ENCODE measurements around the gene DEXI.
"Not testable (repeated sequence)": the region's sequence is repeated elsewhere in the genome, so short reads cannot be mapped to it uniquely, and the experiment has no call there.

The DEXI gene

DNA sequence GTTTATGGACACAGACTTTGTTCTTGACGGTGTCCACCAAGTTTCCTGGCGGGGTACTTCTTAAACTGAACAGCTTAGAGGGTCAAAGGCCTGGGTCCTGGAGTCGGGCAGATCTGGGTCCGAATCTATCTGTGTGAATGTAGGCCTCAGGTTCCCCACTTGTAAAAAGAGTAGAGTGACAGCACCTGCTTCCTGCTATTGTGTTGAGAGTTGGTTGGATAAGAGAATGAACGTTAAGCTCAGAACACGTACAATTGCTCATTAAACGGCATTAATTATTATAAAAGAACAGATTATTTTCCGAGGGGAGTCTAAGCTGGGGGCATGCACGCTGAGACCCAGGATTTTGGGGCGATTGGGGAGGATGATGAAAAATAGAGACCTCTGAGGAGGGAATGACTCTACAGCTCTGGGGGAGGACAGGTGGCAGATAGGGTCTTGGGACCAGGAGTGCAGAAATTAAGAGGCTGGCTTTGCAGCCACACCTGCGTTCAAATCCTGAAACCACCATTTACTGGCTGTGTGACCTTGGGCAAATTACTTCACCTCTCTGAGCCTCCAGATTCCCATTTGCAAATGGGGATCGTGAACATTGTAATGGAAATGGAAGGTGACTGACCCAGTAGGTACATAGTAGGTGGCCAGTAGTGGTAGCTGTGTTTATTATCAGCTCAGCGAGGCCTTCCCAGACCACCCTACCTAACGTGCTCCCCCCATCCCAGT lies 3.0 kb upstream of the DEXI start:
- intact Hi-C loops (cut with DNase I; ENCODE audit: low total_unique reads) = no loop called here
- Histone ChIP-seq H3K36me3 (no peaks in the 10 kb centered on the region), H3K27me3 (no peaks in the 10 kb centered on the region), H3K9me3 (no peaks in the 10 kb centered on the region), H3K27ac (peak overlapping the region; percentile 87 to 90), H3K4me3 (peak overlapping the region; percentile 92 to 99), H3K4me1 (peaks cover 0 to 76% (median 61%) of the 10 kb centered on the region in 4 donors)
- no peak for DNase-seq
- TF ChIP-seq, protein P1, sequence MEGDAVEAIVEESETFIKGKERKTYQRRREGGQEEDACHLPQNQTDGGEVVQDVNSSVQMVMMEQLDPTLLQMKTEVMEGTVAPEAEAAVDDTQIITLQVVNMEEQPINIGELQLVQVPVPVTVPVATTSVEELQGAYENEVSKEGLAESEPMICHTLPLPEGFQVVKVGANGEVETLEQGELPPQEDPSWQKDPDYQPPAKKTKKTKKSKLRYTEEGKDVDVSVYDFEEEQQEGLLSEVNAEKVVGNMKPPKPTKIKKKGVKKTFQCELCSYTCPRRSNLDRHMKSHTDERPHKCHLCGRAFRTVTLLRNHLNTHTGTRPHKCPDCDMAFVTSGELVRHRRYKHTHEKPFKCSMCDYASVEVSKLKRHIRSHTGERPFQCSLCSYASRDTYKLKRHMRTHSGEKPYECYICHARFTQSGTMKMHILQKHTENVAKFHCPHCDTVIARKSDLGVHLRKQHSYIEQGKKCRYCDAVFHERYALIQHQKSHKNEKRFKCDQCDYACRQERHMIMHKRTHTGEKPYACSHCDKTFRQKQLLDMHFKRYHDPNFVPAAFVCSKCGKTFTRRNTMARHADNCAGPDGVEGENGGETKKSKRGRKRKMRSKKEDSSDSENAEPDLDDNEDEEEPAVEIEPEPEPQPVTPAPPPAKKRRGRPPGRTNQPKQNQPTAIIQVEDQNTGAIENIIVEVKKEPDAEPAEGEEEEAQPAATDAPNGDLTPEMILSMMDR (IDR thresholded peaks at IDR 0.05) = no peak

DNA sequence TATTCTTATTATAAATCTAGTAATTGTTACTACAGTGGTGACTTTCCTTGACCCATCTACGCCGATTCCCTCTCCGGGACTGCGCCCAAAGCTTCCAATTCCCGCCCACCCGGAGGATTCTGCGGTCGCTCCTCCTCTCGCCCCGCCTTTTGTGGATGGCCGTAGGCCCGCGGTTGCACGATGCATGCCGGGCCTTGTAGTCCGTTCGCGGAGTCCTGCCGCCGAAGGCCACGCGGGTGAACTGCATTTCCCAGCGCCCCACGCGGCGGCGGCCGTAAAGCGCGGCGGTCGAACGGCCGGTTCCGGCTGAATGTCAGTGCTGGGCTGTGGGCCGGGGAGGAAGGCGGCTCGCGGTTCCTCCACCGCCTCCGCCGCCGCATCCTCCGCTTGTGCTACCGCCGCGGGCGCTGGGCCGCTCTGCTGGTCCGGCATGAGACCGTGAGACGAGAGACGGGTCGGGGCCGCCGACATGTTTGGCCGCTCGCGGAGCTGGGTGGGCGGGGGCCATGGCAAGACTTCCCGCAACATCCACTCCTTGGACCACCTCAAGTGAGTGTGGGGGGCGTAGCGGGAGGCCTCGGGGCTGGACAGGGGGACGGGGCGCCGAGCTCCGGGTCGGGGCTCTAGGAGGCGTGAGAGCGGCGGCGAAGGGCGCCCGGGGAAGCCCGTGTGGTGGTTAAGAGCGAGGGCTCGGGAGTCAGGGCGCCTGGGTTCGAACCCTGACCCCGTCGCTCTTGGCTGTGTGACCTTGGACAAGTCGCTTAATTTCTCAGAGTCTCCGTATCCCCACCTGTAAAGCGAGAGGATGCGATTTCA lies 2.2 kb upstream of the DEXI start, which contains the start of gene CLEC16A:
TSS of gene CLEC16A (plus strand) at position 316 of the 816 bp plus-strand sequence. CDS start at position 470, 154 bp downstream.
- no peaks in the 10 kb centered on the region for H3K27me3 ChIP-seq
- H3K36me3 ChIP-seq = no peaks in the 10 kb centered on the region
- TF ChIP-seq, protein P1 (IDR thresholded peaks at IDR 0.05) = peak in 1 of 2 experiments; percentile 37
- intact Hi-C loops (cut with DNase I; ENCODE audit: low total_unique reads) = no loop called here
- peaks cover 0 to 76% (median 61%) of the 10 kb centered on the region in 4 donors for H3K4me1 ChIP-seq
- H3K27ac ChIP-seq = peak within 1 kb of the TSS; percentile 87 to 90
- H3K9me3 ChIP-seq = no peaks in the 10 kb centered on the region
- peak within 1 kb of the TSS; percentile 92 to 99 for H3K4me3 ChIP-seq
- peak; percentile 97 to 99 for DNase-seq

DNA sequence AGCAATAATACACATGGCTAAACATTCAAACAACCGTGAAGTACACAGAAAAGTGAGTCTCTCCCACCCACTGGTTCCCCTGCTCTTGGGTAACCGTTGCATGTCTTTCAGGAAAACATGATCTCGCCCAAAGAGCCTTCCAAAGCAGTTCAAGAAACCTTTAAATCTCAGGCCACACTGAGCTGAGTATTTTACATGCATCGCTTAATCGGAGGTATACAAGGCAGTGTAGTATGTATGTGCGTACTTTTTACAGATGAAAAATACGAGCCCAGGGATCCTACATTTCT lies 741 bp upstream of the DEXI start:
- intact Hi-C loops (cut with DNase I; ENCODE audit: low total_unique reads) = no loop called here
- H3K4me1 ChIP-seq = peaks cover 0 to 79% (median 69%) of the 10 kb centered on the region in 4 donors
- H3K9me3 ChIP-seq = no peaks in the 10 kb centered on the region
- H3K36me3 ChIP-seq = no peaks in the 10 kb centered on the region
- no peak for DNase-seq
- peak overlapping the region; percentile 87 to 90 for H3K27ac ChIP-seq
- H3K4me3 ChIP-seq = peak overlapping the region; percentile 95 to 96
- H3K27me3 ChIP-seq = no peaks in the 10 kb centered on the region
- TF ChIP-seq, protein P1 (IDR thresholded peaks at IDR 0.05) = no peak

DNA sequence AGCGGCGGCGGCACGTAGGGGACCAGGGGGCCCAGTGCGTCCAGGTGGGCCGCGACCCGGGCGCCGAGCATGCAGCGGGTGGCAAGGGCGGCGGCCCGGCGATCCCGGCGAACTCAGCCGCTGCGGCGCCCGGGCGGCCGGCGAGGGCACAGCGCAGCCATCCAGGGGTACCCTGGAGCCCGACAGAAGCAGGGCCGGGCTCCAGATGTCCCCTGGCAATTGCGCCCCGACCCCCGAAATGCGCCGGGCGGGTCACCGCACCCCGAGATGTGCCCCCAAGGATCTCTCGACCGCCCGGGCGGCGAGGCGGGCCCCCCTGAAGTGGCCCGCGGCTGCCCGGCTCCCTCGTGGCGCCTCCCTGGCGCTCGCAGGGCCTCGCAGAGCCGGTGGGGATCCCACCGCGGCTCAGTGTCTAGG lies 325 bp downstream of the DEXI start:
- H3K27me3 ChIP-seq; DNase-seq; H3K36me3 ChIP-seq; H3K9me3 ChIP-seq; intact Hi-C loops (cut with DNase I; ENCODE audit: low total_unique reads): not testable (repeated sequence)
- Histone ChIP-seq H3K4me1 (peaks cover 0 to 83% (median 78%) of the 10 kb centered on the region in 4 donors), H3K27ac (peak overlapping the region; percentile 87 to 90), H3K4me3 (peak overlapping the region; percentile 95 to 96)

DNA sequence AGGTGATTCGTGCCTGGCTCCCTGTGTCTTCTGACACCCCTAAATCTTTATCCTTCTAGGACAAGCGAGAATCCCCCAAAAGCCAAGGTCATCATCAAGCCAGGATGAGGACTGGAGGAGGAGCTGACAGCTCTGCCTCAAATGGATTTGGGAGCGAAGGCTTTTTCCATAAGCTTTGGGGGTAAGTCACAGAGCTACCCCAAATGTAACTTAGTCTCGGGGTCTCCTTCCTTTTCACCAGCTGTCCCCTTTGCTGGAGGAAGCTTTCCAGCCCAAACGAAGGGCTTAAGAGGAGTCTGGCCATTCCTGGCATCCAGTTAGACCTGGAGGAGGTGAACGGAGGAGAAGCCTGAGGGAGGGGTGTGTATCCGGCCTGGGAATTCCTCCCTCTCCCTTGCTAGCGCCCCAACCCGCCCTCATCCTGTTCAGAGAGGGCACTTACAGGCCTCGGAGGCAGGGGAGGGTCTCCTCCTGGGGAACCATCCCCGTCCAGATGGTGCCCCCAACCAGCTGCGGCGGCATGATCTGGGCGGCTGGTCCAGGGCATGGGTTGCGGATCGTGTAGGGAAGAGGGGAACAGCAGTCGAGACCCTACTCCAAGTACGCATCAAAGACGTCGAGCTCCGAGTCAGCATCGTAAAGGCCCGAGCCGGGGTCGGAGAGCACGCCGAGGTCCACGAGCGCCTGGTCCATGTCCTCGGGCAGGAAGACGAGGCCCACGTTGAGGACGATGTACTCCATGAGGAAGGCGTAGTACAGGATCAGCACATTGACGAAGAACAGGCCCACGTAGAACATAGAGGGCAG lies 938 bp downstream of the DEXI start:
- H3K27me3 ChIP-seq = no peaks in the 10 kb centered on the region
- DNase-seq = no peak
- peak overlapping the region; percentile 95 to 96 for H3K4me3 ChIP-seq
- H3K27ac ChIP-seq = peak overlapping the region; percentile 87 to 90
- no peaks in the 10 kb centered on the region for H3K36me3 ChIP-seq
- TF ChIP-seq, protein P1 (IDR thresholded peaks at IDR 0.05) = no peak
- H3K9me3 ChIP-seq = no peaks in the 10 kb centered on the region
- intact Hi-C loops (cut with DNase I; ENCODE audit: low total_unique reads) = no loop called here
- H3K4me1 ChIP-seq = peaks cover 0 to 82% (median 75%) of the 10 kb centered on the region in 4 donors
